Suprapubic skin (tissue), 4 donors: ENCODE measurements around the gene PLA2G5. TPM values are rescaled to one million over a fixed set of nuclear protein-coding genes. Genes with fewer than 3 reads are reported as not detected.

Experiments
- DNase-seq, 2 donors: peaks; one replicate each; pipeline ENCODE4 v3.0.0-alpha.2; 2019; ENCODE audit warnings: low spot score in 2 of 2
- H3K27ac ChIP-seq: fragments of 200-600 bp; sonication (generic); one replicate; pipeline ENCODE4 v1.5.1; 2019
- H3K27me3 ChIP-seq: fragments of 200-600 bp; sonication (generic); one replicate; pipeline ENCODE4 v1.5.1; 2019
- H3K36me3 ChIP-seq: fragments of 200-600 bp; sonication (generic); one replicate; pipeline ENCODE4 v1.5.1; 2019
- H3K4me1 ChIP-seq: fragments of 200-600 bp; sonication (generic); one replicate; pipeline ENCODE4 v1.5.1; 2019
- H3K4me3 ChIP-seq: fragments of 200-600 bp; sonication (generic); one replicate; pipeline ENCODE4 v1.5.1; 2019; ENCODE audit warnings: mild to moderate bottlenecking
- H3K9me3 ChIP-seq: fragments of 200-600 bp; sonication (generic); one replicate; pipeline ENCODE4 v1.5.1; 2019
- CTCF ChIP-seq, 2 donors: fragments of 200-600 bp in 1 of 2; fragments of 450-650 bp in 1 of 2; sonication (generic) in 1 of 2; IDR thresholded peaks; one replicate each; pipeline ENCODE4 v1.5.1; 2016 to 2019; ENCODE audit warnings: antibody characterized with exemption in 2 of 2, mild to moderate bottlenecking in 1 of 2, moderate library complexity in 1 of 2
- EP300 ChIP-seq: sonication (generic); formaldehyde crosslinking; IDR thresholded peaks from one replicate; pipeline ENCODE4 v1.6.1; 2017; ENCODE audit warnings: antibody characterized with exemption
- POLR2A ChIP-seq, 2 donors: fragments of 450-650 bp; IDR thresholded peaks; one replicate each; pipeline ENCODE4 v1.6.1; 2017; ENCODE audit warnings: antibody characterized with exemption in 2 of 2, mild to moderate bottlenecking in 2 of 2, moderate library complexity in 2 of 2
- POLR2AphosphoS5 ChIP-seq, 3 donors: sonication (generic); formaldehyde crosslinking; IDR thresholded peaks; one replicate each; pipeline ENCODE4 v1.6.1; 2017; ENCODE audit warnings: antibody characterized with exemption in 3 of 3
- WGBS: methylation state at CpG from one replicate; pipeline ENCODE4 v1.1.5; 2018; 5-methylcytosine and 5-hydroxymethylcytosine counted together
- total RNA-seq, 4 donors: library from RNA; depleted of rRNA; stranded (reverse); fragments of >200 nt; gene quantifications; one replicate each; pipeline ENCODE4 v1.1.0, GENCODE V29; 2016

PLA2G5 gene
- total RNA-seq, 4 donors from 2014 or later = 0.79 to 4.2 TPM; not detected in 2

GRCh38 chr1:20093940-20094391 lies 24.0 kb downstream of the PLA2G5 start:
- peak; percentile 86 to 91 for DNase-seq
- Histone ChIP-seq H3K36me3 (no peaks in the 10 kb centered on the region), H3K9me3 (no peaks in the 10 kb centered on the region), H3K4me1 (peaks cover 30% of the 10 kb centered on the region), H3K4me3 (no peak overlapping the region), H3K27me3 (no peaks in the 10 kb centered on the region), H3K27ac (peak overlapping the region; percentile 71)
- WGBS = 35% methylated on average over 5 of the region's 5 CpGs
- TF ChIP-seq POLR2AphosphoS5 (IDR thresholded peaks at IDR 0.05) (peak in 2 of 3 donors; percentile 45 to 73), CTCF (IDR thresholded peaks at IDR 0.05) (no peak), POLR2A (IDR thresholded peaks at IDR 0.05) (no peak)

GRCh38 chr1:20095564-20096434 lies 25.8 kb downstream of the PLA2G5 start:
- TF ChIP-seq POLR2AphosphoS5 (IDR thresholded peaks at IDR 0.05) (peak in 1 of 3 donors; percentile 28), POLR2A (IDR thresholded peaks at IDR 0.05) (no peak)
- DNase-seq = no peak
- no peaks in the 10 kb centered on the region for H3K27me3 ChIP-seq
- H3K4me3 ChIP-seq = no peak overlapping the region
- H3K9me3 ChIP-seq = no peaks in the 10 kb centered on the region
- peak overlapping the region; percentile 71 for H3K27ac ChIP-seq
- whole genome bisulfite sequencing = 66% methylated on average over 4 of the region's 5 CpGs
- H3K36me3 ChIP-seq = no peaks in the 10 kb centered on the region
- peaks cover 36% of the 10 kb centered on the region for H3K4me1 ChIP-seq

- DNase-seq = no peak
- Histone ChIP-seq H3K4me3 (no peak overlapping the region), H3K36me3 (no peaks in the 10 kb centered on the region), H3K27ac (no peak overlapping the region), H3K27me3 (no peaks in the 10 kb centered on the region), H3K9me3 (no peaks in the 10 kb centered on the region), H3K4me1 (peaks cover 46% of the 10 kb centered on the region)
- TF ChIP-seq CTCF (IDR thresholded peaks at IDR 0.05) (no peak), POLR2A (IDR thresholded peaks at IDR 0.05) (no peak), EP300 (no peak), POLR2AphosphoS5 (IDR thresholded peaks at IDR 0.05) (no peak)
- 83% methylated on average over 7 of the region's 7 CpGs for WGBS
Measured at GRCh38 chr1:20096840-20097447, 26.9 kb downstream of the PLA2G5 start.

- no peaks in the 10 kb centered on the region for H3K27me3 ChIP-seq
- no peaks in the 10 kb centered on the region for H3K9me3 ChIP-seq
- WGBS = 52% methylated on average over 3 of the region's 3 CpGs
- TF ChIP-seq CTCF (IDR thresholded peaks at IDR 0.05) = no peak
- no peak for TF ChIP-seq EP300
- TF ChIP-seq POLR2AphosphoS5 (IDR thresholded peaks at IDR 0.05) = no peak
- TF ChIP-seq POLR2A (IDR thresholded peaks at IDR 0.05) = no peak
- H3K27ac ChIP-seq = no peak overlapping the region
- H3K36me3 ChIP-seq = no peaks in the 10 kb centered on the region
- no peak overlapping the region for H3K4me3 ChIP-seq
- DNase-seq = no peak
- H3K4me1 ChIP-seq = peaks cover 44% of the 10 kb centered on the region
Measured at GRCh38 chr1:20099533-20099932, 29.5 kb downstream of the PLA2G5 start.

GRCh38 chr1:20100632-20101355 lies 30.8 kb downstream of the PLA2G5 start:
- H3K36me3 ChIP-seq = no peaks in the 10 kb centered on the region
- no peak for DNase-seq
- H3K27ac ChIP-seq = no peak overlapping the region
- H3K4me1 ChIP-seq = peaks cover 40% of the 10 kb centered on the region
- no peaks in the 10 kb centered on the region for H3K27me3 ChIP-seq
- 39% methylated on average over 11 of the region's 14 CpGs for WGBS
- H3K9me3 ChIP-seq = no peaks in the 10 kb centered on the region
- no peak overlapping the region for H3K4me3 ChIP-seq
- TF ChIP-seq CTCF (IDR thresholded peaks at IDR 0.05) (peak; percentile 81 to 84), EP300 (no peak)
